Muscle layer of colon (tissue), 2 donors: ENCODE measurements around the gene XKR7.

Experiments used
- H3K27ac ChIP-seq: one replicate; pipeline ENCODE4 v1.7.0; 2013; ENCODE audit warnings: low read depth, mild to moderate bottlenecking, low read length, moderate library complexity
- H3K27me3 ChIP-seq, 2 donors: one replicate each; pipeline ENCODE4 v1.7.0; 2013; ENCODE audit warnings: low read length in 2 of 2, mild to moderate bottlenecking in 2 of 2; ENCODE audit not compliant: insufficient read depth in 2 of 2, control insufficient read depth in 1 of 2
- H3K36me3 ChIP-seq: one replicate; pipeline ENCODE4 v1.7.0; 2013; ENCODE audit warnings: mild to moderate bottlenecking, low read length; ENCODE audit not compliant: insufficient read depth
- H3K4me1 ChIP-seq: one replicate; pipeline ENCODE4 v1.7.0; 2013; ENCODE audit warnings: mild to moderate bottlenecking, low read length; ENCODE audit not compliant: insufficient read depth
- H3K4me3 ChIP-seq, 2 donors: one replicate each; pipeline ENCODE4 v1.7.0; 2013; ENCODE audit warnings: low read length in 2 of 2, low read depth in 1 of 2, mild to moderate bottlenecking in 1 of 2, moderate library complexity in 1 of 2
- H3K9ac ChIP-seq: one replicate; pipeline ENCODE4 v1.7.0; 2013; ENCODE audit warnings: low read length
- H3K9me3 ChIP-seq: one replicate; pipeline ENCODE4 v1.7.0; 2013; ENCODE audit warnings: mild to moderate bottlenecking, low read length
- donor health status: abdominal sarcoma.
- donor health status: Adenocarcinoma of cecum.

XKR7 gene

GRCh38 chr20:31968291-31969126, 558 bp downstream of the XKR7 start:
- Histone ChIP-seq H3K9ac (no peak overlapping the region), H3K4me3 (no peak overlapping the region), H3K36me3 (no peaks in the 10 kb centered on the region)

GRCh38 chr20:31969991-31970390, 2.0 kb downstream of the XKR7 start:
- H3K36me3 ChIP-seq, result no peaks in the 10 kb centered on the region
- no peaks in the 10 kb centered on the region for H3K9me3 ChIP-seq
- no peak overlapping the region for H3K9ac ChIP-seq
- no peak overlapping the region for H3K4me3 ChIP-seq
- peaks cover 10 to 35% of the 10 kb centered on the region in 2 donors for H3K27me3 ChIP-seq
- no peak overlapping the region for H3K27ac ChIP-seq
- H3K4me1 ChIP-seq, result no peaks in the 10 kb centered on the region

More at GRCh38 chr20:31968291-31969126, 558 bp downstream of the XKR7 start:
- Histone ChIP-seq H3K4me1 (no peaks in the 10 kb centered on the region), H3K9me3 (no peaks in the 10 kb centered on the region), H3K27me3 (peaks cover 10 to 31% of the 10 kb centered on the region in 2 donors), H3K27ac (no peak overlapping the region)

- Histone ChIP-seq H3K27ac (no peak overlapping the region), H3K9ac (no peak overlapping the region), H3K27me3 (peaks cover 0 to 18% of the 10 kb centered on the region in 2 donors), H3K9me3 (no peaks in the 10 kb centered on the region), H3K36me3 (no peaks in the 10 kb centered on the region), H3K4me3 (no peak overlapping the region), H3K4me1 (no peaks in the 10 kb centered on the region)
Observed at GRCh38 chr20:31972471-31973021, 4.6 kb downstream of the XKR7 start.

GRCh38 chr20:31974296-31974695, 6.3 kb downstream of the XKR7 start:
- no peaks in the 10 kb centered on the region for H3K9me3 ChIP-seq
- H3K4me1 ChIP-seq, result no peaks in the 10 kb centered on the region
- peaks cover 0 to 10% of the 10 kb centered on the region in 2 donors for H3K27me3 ChIP-seq
- no peaks in the 10 kb centered on the region for H3K36me3 ChIP-seq
- H3K4me3 ChIP-seq, result no peak overlapping the region
- H3K27ac ChIP-seq, result no peak overlapping the region
- H3K9ac ChIP-seq, result no peak overlapping the region

DNA sequence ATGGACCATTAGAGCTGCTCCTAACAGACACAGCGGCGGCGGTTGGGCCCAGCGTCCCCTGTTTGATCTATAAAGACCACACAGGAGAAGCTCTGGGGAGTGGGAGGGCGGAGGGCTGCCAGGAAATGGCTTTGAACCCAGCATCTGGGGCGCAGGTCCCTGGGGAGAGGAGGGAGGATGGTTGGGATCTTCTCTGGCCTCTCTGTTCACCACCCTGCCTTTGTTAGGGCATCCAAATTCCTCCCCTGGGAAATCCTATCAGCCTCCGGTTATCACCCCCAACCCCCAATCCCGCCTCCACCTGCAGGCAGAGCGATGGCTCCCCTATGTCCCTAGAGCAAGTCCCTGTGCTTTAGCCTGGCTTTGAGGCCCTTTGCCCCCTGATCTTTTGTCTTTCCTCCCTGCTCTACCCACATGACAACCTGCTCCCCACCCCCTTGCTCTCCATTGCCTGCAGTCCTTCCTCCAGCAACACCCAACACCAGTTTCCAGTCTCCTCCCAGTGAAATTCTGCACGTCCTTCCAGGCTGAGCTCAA, 7.1 kb downstream of the XKR7 start:
- Histone ChIP-seq H3K4me3 (no peak overlapping the region), H3K27ac (no peak overlapping the region), H3K9ac (no peak overlapping the region), H3K36me3 (no peaks in the 10 kb centered on the region), H3K27me3 (peaks cover 0 to 4% of the 10 kb centered on the region in 2 donors), H3K4me1 (no peaks in the 10 kb centered on the region), H3K9me3 (no peaks in the 10 kb centered on the region)

- H3K4me3 ChIP-seq, result no peak overlapping the region
- H3K36me3 ChIP-seq, result no peaks in the 10 kb centered on the region
- no peaks in the 10 kb centered on the region for H3K4me1 ChIP-seq
- H3K27ac ChIP-seq, result no peak overlapping the region
- peaks cover 0 to 4% of the 10 kb centered on the region in 2 donors for H3K27me3 ChIP-seq
- no peak overlapping the region for H3K9ac ChIP-seq
- no peaks in the 10 kb centered on the region for H3K9me3 ChIP-seq
Observed at GRCh38 chr20:31975874-31976273, 7.9 kb downstream of the XKR7 start.

GRCh38 chr20:31977080-31977479, 9.1 kb downstream of the XKR7 start:
- H3K9ac ChIP-seq, result no peak overlapping the region
- H3K27me3 ChIP-seq, result peaks cover 0 to 4% of the 10 kb centered on the region in 2 donors
- no peak overlapping the region for H3K27ac ChIP-seq
- no peak overlapping the region for H3K4me3 ChIP-seq
- H3K36me3 ChIP-seq, result no peaks in the 10 kb centered on the region
- no peaks in the 10 kb centered on the region for H3K4me1 ChIP-seq
- H3K9me3 ChIP-seq, result no peaks in the 10 kb centered on the region

GRCh38 chr20:31979713-31980426, 11.9 kb downstream of the XKR7 start:
- Histone ChIP-seq H3K4me1 (no peaks in the 10 kb centered on the region), H3K27me3 (peaks cover 0 to under 1% of the 10 kb centered on the region in 2 donors), H3K4me3 (no peak overlapping the region), H3K27ac (no peak overlapping the region), H3K36me3 (no peaks in the 10 kb centered on the region), H3K9ac (no peak overlapping the region), H3K9me3 (no peaks in the 10 kb centered on the region)

GRCh38 chr20:31981784-31982183, 13.8 kb downstream of the XKR7 start:
- Histone ChIP-seq H3K36me3 (no peaks in the 10 kb centered on the region), H3K9me3 (no peaks in the 10 kb centered on the region), H3K27me3 (no peaks in the 10 kb centered on the region), H3K4me1 (no peaks in the 10 kb centered on the region), H3K4me3 (no peak overlapping the region), H3K9ac (no peak overlapping the region), H3K27ac (no peak overlapping the region)

- Histone ChIP-seq H3K9ac (no peak overlapping the region), H3K27me3 (no peaks in the 10 kb centered on the region), H3K27ac (no peak overlapping the region), H3K4me3 (no peak overlapping the region), H3K36me3 (no peaks in the 10 kb centered on the region), H3K9me3 (no peaks in the 10 kb centered on the region), H3K4me1 (no peaks in the 10 kb centered on the region)
Observed at GRCh38 chr20:31984981-31985471, 17.1 kb downstream of the XKR7 start.

DNA sequence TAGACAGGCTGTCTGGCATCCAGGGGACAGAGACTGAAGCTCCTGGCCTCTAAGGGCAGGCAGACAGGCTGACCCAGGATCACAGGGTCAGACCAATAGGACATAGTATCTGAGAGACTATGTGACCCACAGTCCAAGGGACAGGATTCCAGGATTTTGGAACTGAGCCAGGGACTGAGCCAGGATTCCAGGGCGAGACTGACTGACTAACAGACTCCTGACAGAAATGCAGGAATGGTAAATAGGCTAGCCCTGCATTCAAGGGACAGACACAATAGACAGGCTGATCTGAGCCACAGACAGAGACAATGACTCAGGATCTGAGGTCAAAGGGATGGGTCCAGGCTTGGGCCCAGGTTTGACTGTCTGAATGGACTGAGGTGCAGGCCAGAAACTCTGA, 19.8 kb downstream of the XKR7 start:
- Histone ChIP-seq H3K27me3 (no peaks in the 10 kb centered on the region), H3K36me3 (no peaks in the 10 kb centered on the region), H3K4me3 (no peak overlapping the region), H3K9ac (no peak overlapping the region), H3K9me3 (no peaks in the 10 kb centered on the region), H3K27ac (no peak overlapping the region), H3K4me1 (no peaks in the 10 kb centered on the region)
